Naive thymus-derived CD4-positive, alpha-beta T cell (primary cell): ENCODE data around the gene NQO1. TPM values are rescaled to one million over a fixed set of nuclear protein-coding genes. Genes with fewer than 3 reads are reported as not detected.

Experiments
- ATAC-seq: fragments of 150-1000 bp; cut with Tn5 transposase; 2 replicates; pipeline ENCODE4 v1.10.0; 2021; ENCODE audit warnings: mild to moderate bottlenecking, moderate library complexity
- CTCF ChIA-PET: fragments of 350-600 bp; sonication (Branson Sonifier 250); formaldehyde crosslinking; loops from one replicate; lab custom pipeline; 2021; ENCODE audit warnings: antibody characterized with exemption; lab: Charles Lee
- POLR2A ChIA-PET: fragments of 350-600 bp; sonication (Branson Sonifier 250); formaldehyde crosslinking; loops from one replicate; lab custom pipeline; 2021; ENCODE audit warnings: antibody characterized with exemption, inconsistent platforms; lab: Charles Lee
- DNase-seq, 9 donors: peaks; one replicate each; pipeline versions ENCODE4 v3.0.0 to v3.0.0-alpha.2; 2020 to 2022; ENCODE audit warnings: mixed read lengths in 1 of 9
- H3K27ac ChIP-seq: one replicate; pipeline ENCODE4 v1.7.0; 2013; ENCODE audit warnings: mild to moderate bottlenecking, low read depth, low read length, moderate library complexity
- H3K27me3 ChIP-seq, 2 donors: one replicate each; pipeline ENCODE4 v1.7.0; 2013; ENCODE audit warnings: low read length in 2 of 2, mild to moderate bottlenecking in 2 of 2, moderate library complexity in 2 of 2; ENCODE audit not compliant: control insufficient read depth in 2 of 2, insufficient read depth in 2 of 2
- H3K36me3 ChIP-seq, 3 experiments: 1 replicate in 2 of 3; 2 replicates in 1 of 3; pipeline ENCODE4 v1.7.0; 2013; ENCODE audit warnings: low read length in 3 of 3, mild to moderate bottlenecking in 3 of 3, moderate library complexity in 1 of 3; ENCODE audit not compliant: insufficient read depth in 3 of 3, control insufficient read depth in 2 of 3
- H3K4me1 ChIP-seq, 2 donors: one replicate each; pipeline ENCODE4 v1.7.0; 2013; ENCODE audit warnings: low read length in 2 of 2, mild to moderate bottlenecking in 2 of 2, moderate library complexity in 1 of 2; ENCODE audit not compliant: control insufficient read depth in 2 of 2, insufficient read depth in 2 of 2
- H3K4me3 ChIP-seq: 2 replicates; pipeline ENCODE4 v1.7.0; 2013; ENCODE audit warnings: mild to moderate bottlenecking, low read length
- H3K9me3 ChIP-seq, 3 experiments: 1 replicate in 2 of 3; 2 replicates in 1 of 3; pipeline ENCODE4 v1.7.0; 2013; ENCODE audit warnings: low read length in 3 of 3; ENCODE audit not compliant: control insufficient read depth in 2 of 3
- H3K27ac Mint-ChIP-seq, 9 donors: one replicate each; pipeline ENCODE4 v1.8.0; 2020 to 2022; ENCODE audit warnings: mixed read lengths in 9 of 9, mild to moderate bottlenecking in 8 of 9, moderate library complexity in 5 of 9, inconsistent platforms in 2 of 9
- H3K27me3 Mint-ChIP-seq, 5 donors: one replicate each; pipeline ENCODE4 v1.8.0; 2021 to 2022; ENCODE audit warnings: mixed read lengths in 5 of 5, mild to moderate bottlenecking in 1 of 5
- H3K36me3 Mint-ChIP-seq, 5 donors: one replicate each; pipeline ENCODE4 v1.8.0; 2020 to 2022; ENCODE audit warnings: mixed read lengths in 5 of 5, mild to moderate bottlenecking in 3 of 5, inconsistent platforms in 1 of 5
- H3K4me1 Mint-ChIP-seq, 7 donors: one replicate each; pipeline ENCODE4 v1.8.0; 2020 to 2022; ENCODE audit warnings: mixed read lengths in 7 of 7, mild to moderate bottlenecking in 3 of 7, inconsistent platforms in 1 of 7
- H3K4me3 Mint-ChIP-seq, 10 donors: one replicate each; pipeline ENCODE4 v1.8.0; 2020 to 2022; ENCODE audit warnings: mild to moderate bottlenecking in 10 of 10, mixed read lengths in 10 of 10, moderate library complexity in 6 of 10, inconsistent platforms in 2 of 10
- H3K9me3 Mint-ChIP-seq, 11 donors: one replicate each; pipeline ENCODE4 v1.8.0; 2020 to 2022; ENCODE audit warnings: mixed read lengths in 11 of 11, mild to moderate bottlenecking in 4 of 11, inconsistent platforms in 1 of 11, moderate library complexity in 1 of 11
- intact Hi-C, 2 donors: fragments of 100-400 bp; cut with micrococcal nuclease; formaldehyde crosslinking; loops; one replicate each; pipeline ENCODE4 v1.15.1; 2023
- polyA plus RNA-seq, 2 donors: library from polyadenylated mRNA; unstranded; fragments of 300-500 nt; fragmentation: Illumina TruSeq; gene quantifications; one replicate each; pipeline ENCODE4 v1.2.3, GENCODE V29; 2021
- total RNA-seq, 6 experiments: library from RNA in 5 of 6; stranded (reverse) in 5 of 6; gene quantifications; 1 replicate in 5 of 6; 2 replicates in 1 of 6; pipeline ENCODE4 v1.2.3 and lab custom pipeline; 2021 to 2026

Gene NQO1
- total and polyA plus RNA-seq, 7 experiments from 2014 or later = 1.7 to 27.3 (median 3.2) TPM

DNA sequence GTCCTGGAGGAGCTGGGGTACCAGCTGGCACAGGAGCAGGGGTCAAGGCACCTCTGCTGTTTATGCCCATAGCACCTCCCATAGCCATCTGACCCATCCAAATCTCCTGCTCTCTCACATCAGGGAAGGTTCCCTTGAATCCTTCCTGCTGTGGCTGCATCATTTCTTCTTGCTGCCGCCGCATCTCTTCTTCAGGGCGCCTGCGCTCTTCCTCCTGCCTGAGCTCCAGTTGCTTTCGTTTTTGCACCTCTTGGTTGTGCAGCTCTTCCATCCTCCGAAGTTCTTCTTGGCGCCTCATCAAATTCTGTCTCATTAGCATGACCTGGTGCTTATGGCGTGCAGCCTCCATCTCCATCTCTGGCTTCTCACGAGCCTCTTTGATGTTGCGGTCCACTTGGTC is 30.3 kb upstream of the NQO1 start:
- DNase-seq = no peak
- peaks cover 0 to 7% (median 0%) of the 10 kb centered on the region in 5 donors for H3K27me3 Mint-ChIP-seq
- peaks cover 23 to 38% (median 29%) of the 10 kb centered on the region in 7 donors for H3K4me1 Mint-ChIP-seq
- ATAC-seq = no peak
- peaks cover 0 to 15% (median 4%) of the 10 kb centered on the region in 5 donors for H3K36me3 Mint-ChIP-seq
- H3K4me3 ChIP-seq = no peak overlapping the region
- H3K27me3 ChIP-seq = no peaks in the 10 kb centered on the region
- H3K27ac ChIP-seq = no peak overlapping the region
- peak overlapping the region in 4 of 10 donors; percentile 3 to 37 (median 18) for H3K4me3 Mint-ChIP-seq
- POLR2A ChIA-PET = interaction anchor here (0.6 kb wide), 1 partner anchor 43 kb away, joined by 3 read pairs; no protein-coding TSS in a partner anchor
- H3K27ac Mint-ChIP-seq = peak overlapping the region in 1 of 9 donors; percentile 41
- H3K4me1 ChIP-seq = peaks cover 20 to 21% of the 10 kb centered on the region in 2 donors
- CTCF ChIA-PET = interaction anchor here (1.2 kb wide), 1 partner anchor 47 kb away, joined by 4 read pairs; no protein-coding TSS in a partner anchor
- peaks cover 0 to 5% (median 0%) of the 10 kb centered on the region in 3 experiments for H3K36me3 ChIP-seq
- H3K9me3 Mint-ChIP-seq = peaks cover 0 to 2% (median 0%) of the 10 kb centered on the region in 11 donors
- H3K9me3 ChIP-seq = no peaks in the 10 kb centered on the region
- intact Hi-C loops = loop anchor here (5.0 to 10.0 kb wide), 2 partner anchors 311 to 332 kb away; partner anchors contain the start of gene CYB5B (in 1 of the 2)

DNA sequence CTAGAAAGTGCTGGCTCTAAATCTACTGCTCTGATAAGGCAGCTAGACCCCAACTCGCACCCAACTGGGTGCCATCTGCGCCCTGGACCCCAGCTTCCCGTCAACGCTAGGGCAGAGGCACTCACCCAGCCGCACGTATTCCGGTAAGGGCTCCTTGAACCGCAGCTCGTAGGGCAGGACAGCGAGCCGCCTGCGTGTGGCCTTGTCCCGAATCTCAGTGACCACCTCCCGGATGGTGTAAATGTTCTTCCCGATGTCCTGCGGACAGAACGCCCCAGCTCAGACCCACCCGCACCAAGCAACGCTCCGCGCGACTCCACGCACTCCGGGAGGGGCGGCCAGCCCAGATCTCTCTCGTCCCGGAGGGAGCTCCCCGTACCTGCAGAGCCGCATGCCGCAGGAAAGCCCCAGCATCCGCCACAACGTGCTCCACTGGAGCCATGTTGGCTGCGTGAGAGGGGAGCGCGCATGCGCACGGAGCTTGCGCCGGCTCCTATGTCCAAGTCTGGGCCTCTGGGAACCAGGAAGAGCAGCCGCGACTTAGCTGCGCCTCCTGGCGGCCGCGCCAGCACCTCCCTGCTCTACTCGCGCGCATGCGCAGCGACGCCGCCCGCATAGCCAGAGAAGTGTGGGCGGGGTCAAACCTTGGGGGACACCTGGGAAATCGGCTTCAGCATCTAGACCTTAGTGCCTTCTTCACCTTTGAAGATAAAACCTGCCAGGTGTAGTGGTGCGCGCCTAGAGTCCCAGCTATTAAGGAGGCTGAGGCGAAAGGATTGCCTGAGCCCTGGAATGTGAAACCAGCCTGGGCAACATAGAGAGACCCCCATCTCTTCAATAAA is 28.3 kb upstream of the NQO1 start, which contains the start of gene NOB1:
NOB1 (minus strand) TSS at position 458 of the 842 bp plus-strand sequence; CDS start at position 442, 16 bp downstream.
- Histone ChIP-seq H3K4me1 (peaks cover 13 to 17% of the 10 kb centered on the region in 2 donors), H3K9me3 (no peaks in the 10 kb centered on the region), H3K27me3 (no peaks in the 10 kb centered on the region), H3K36me3 (peaks cover 4 to 24% (median 5%) of the 10 kb centered on the region in 3 experiments), H3K4me3 (peak within 1 kb of the TSS; percentile 91), H3K27ac (peak within 1 kb of the TSS; percentile 89)
- ATAC-seq (peak; percentile 97), DNase-seq (peak; percentile 96 to 98 (median 97))
- ChIA-PET CTCF (interaction anchor here (0.6 to 3.0 kb wide), 18 partner anchors 8 to 362 kb away, joined by 3 to 43 read pairs (median 4); partner anchors contain the start of gene NQO1), POLR2A (interaction anchor here (0.5 to 3.7 kb wide), 13 partner anchors 8 to 594 kb away, joined by 3 to 49 read pairs (median 5); partner anchors contain the start of genes NQO1 and WWP2)
- peaks cover 0 to 2% (median 0%) of the 10 kb centered on the region in 11 donors for H3K9me3 Mint-ChIP-seq
- H3K27me3 Mint-ChIP-seq = peaks cover 0 to 7% (median 0%) of the 10 kb centered on the region in 5 donors
- peaks cover 23 to 36% (median 26%) of the 10 kb centered on the region in 7 donors for H3K4me1 Mint-ChIP-seq
- H3K4me3 Mint-ChIP-seq = peak within 1 kb of the TSS; percentile 98 to 100 (median 100)
- H3K36me3 Mint-ChIP-seq = peaks cover 0 to 22% (median 4%) of the 10 kb centered on the region in 5 donors
- peak within 1 kb of the TSS; percentile 92 to 100 (median 98) for H3K27ac Mint-ChIP-seq
- intact Hi-C loops = loop anchor here (1.0 to 10.0 kb wide), 10 partner anchors 8 to 415 kb away; partner anchors contain the start of genes CYB5B (in 2 of the 2), NQO1 (in 2 of the 2), TERF2 (in 2 of the 2) and WWP2 (in 2 of the 2)

- Histone ChIP-seq H3K27ac (peak overlapping the region; percentile 89), H3K9me3 (no peaks in the 10 kb centered on the region), H3K27me3 (no peaks in the 10 kb centered on the region), H3K4me3 (peak overlapping the region; percentile 91), H3K4me1 (peaks cover 13 to 17% of the 10 kb centered on the region in 2 donors), H3K36me3 (peaks cover 4 to 30% (median 7%) of the 10 kb centered on the region in 3 experiments)
- ChIA-PET POLR2A (interaction anchor here (0.5 to 3.7 kb wide), 14 partner anchors 9 to 358 kb away, joined by 3 to 49 read pairs (median 4); partner anchors contain the start of genes NQO1 and WWP2), CTCF (interaction anchor here (0.5 to 3.0 kb wide), 16 partner anchors 8 to 359 kb away, joined by 3 to 43 read pairs (median 4); partner anchors contain the start of gene NQO1)
- peak overlapping the region; percentile 92 to 100 (median 98) for H3K27ac Mint-ChIP-seq
- peaks cover 23 to 36% (median 27%) of the 10 kb centered on the region in 7 donors for H3K4me1 Mint-ChIP-seq
- DNase-seq (no peak), ATAC-seq (no peak)
- H3K9me3 Mint-ChIP-seq = peaks cover 0 to 2% (median 0%) of the 10 kb centered on the region in 11 donors
- H3K4me3 Mint-ChIP-seq = peak overlapping the region; percentile 98 to 100 (median 100)
- intact Hi-C loops = loop anchor here (1.0 to 10.0 kb wide), 9 partner anchors 8 to 415 kb away; partner anchors contain the start of genes CYB5B (in 2 of the 2), NQO1 (in 2 of the 2), TERF2 (in 2 of the 2) and WWP2 (in 2 of the 2)
- H3K27me3 Mint-ChIP-seq = peaks cover 0 to 7% (median 0%) of the 10 kb centered on the region in 5 donors
- peaks cover 3 to 24% (median 8%) of the 10 kb centered on the region in 5 donors for H3K36me3 Mint-ChIP-seq
Observed at GRCh38 chr16:69754143-69754468, 27.7 kb upstream of the NQO1 start.

GRCh38 chr16:69748694-69749345 is 22.5 kb upstream of the NQO1 start:
- Mint-ChIP-seq H3K27ac (peak overlapping the region in 1 of 9 donors; percentile 9), H3K4me3 (no peak overlapping the region), H3K9me3 (no peaks in the 10 kb centered on the region), H3K4me1 (peaks cover 14 to 23% (median 20%) of the 10 kb centered on the region in 7 donors), H3K36me3 (peaks cover 7 to 54% (median 19%) of the 10 kb centered on the region in 5 donors), H3K27me3 (no peaks in the 10 kb centered on the region)
- CTCF ChIA-PET = no interaction called here
- Histone ChIP-seq H3K27ac (no peak overlapping the region), H3K36me3 (peaks cover 4 to 77% (median 41%) of the 10 kb centered on the region in 3 experiments), H3K4me1 (peaks cover 10% of the 10 kb centered on the region in 2 donors), H3K9me3 (no peaks in the 10 kb centered on the region), H3K27me3 (no peaks in the 10 kb centered on the region), H3K4me3 (no peak overlapping the region)
- ATAC-seq (no peak), DNase-seq (no peak)
- intact Hi-C loops = no loop called here
- POLR2A ChIA-PET = interaction anchor here (0.7 to 1.6 kb wide), 3 partner anchors 13 to 21 kb away, joined by 3 to 6 read pairs (median 4); no protein-coding TSS in a partner anchor

GRCh38 chr16:69747115-69747514 is 20.8 kb upstream of the NQO1 start:
- ATAC-seq = no peak
- ChIA-PET CTCF (no interaction called here), POLR2A (interaction anchor here (1.6 kb wide), 1 partner anchor 15 kb away, joined by 4 read pairs; no protein-coding TSS in a partner anchor)
- H3K9me3 ChIP-seq = no peaks in the 10 kb centered on the region
- no peak overlapping the region for H3K27ac ChIP-seq
- DNase-seq = no peak
- Mint-ChIP-seq H3K27ac (peak overlapping the region in 2 of 9 donors; percentile 9 to 78), H3K27me3 (no peaks in the 10 kb centered on the region), H3K36me3 (peaks cover 13 to 64% (median 28%) of the 10 kb centered on the region in 5 donors), H3K4me3 (no peak overlapping the region), H3K4me1 (peaks cover 2 to 9% (median 5%) of the 10 kb centered on the region in 7 donors), H3K9me3 (no peaks in the 10 kb centered on the region)
- H3K27me3 ChIP-seq = no peaks in the 10 kb centered on the region
- intact Hi-C loops = no loop called here
- peaks cover 17 to 94% (median 44%) of the 10 kb centered on the region in 3 experiments for H3K36me3 ChIP-seq
- H3K4me1 ChIP-seq = no peaks in the 10 kb centered on the region
- no peak overlapping the region for H3K4me3 ChIP-seq
